ENCODE measurements around the gene NDUFA3.
A peak's percentile ranks its signal among the peaks of the same experiment; 100 is the strongest.

GRCh38 chr19:54121259-54121658 is 18.6 kb downstream of the NDUFA3 start:
- TF ChIP-seq, protein P1, sequence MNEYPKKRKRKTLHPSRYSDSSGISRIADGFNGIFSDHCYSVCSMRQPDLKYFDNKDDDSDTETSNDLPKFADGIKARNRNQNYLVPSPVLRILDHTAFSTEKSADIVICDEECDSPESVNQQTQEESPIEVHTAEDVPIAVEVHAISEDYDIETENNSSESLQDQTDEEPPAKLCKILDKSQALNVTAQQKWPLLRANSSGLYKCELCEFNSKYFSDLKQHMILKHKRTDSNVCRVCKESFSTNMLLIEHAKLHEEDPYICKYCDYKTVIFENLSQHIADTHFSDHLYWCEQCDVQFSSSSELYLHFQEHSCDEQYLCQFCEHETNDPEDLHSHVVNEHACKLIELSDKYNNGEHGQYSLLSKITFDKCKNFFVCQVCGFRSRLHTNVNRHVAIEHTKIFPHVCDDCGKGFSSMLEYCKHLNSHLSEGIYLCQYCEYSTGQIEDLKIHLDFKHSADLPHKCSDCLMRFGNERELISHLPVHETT (CRISPR knock-in tag; conservative IDR thresholded peaks at IDR 0.05) = no peak
- TF ChIP-seq MAFK (conservative IDR thresholded peaks at IDR 0.05 in 1 of 2, IDR thresholded peaks at IDR 0.05 in 1 of 2; ENCODE audit: low read length in 2 of 2) = peak; percentile 90 to 93
- no peak for TF ChIP-seq CTCF (CRISPR knock-in tag; IDR thresholded peaks at IDR 0.05)
- TF ChIP-seq RXRA (CRISPR knock-in tag; IDR thresholded peaks at IDR 0.05) = no peak
- TF ChIP-seq MXD4 (CRISPR knock-in tag; IDR thresholded peaks at IDR 0.05) = no peak
- no peak for TF ChIP-seq NPAS2 (CRISPR knock-in tag; IDR thresholded peaks at IDR 0.05; ENCODE audit: borderline replicate concordance)
- TF ChIP-seq EZH2 (conservative IDR thresholded peaks at IDR 0.05; ENCODE audit: low read depth, low read length) = no peak
- no peak for TF ChIP-seq ZNF12 (CRISPR knock-in tag; IDR thresholded peaks at IDR 0.05)
- no peak for TF ChIP-seq ZNF281 (CRISPR knock-in tag; IDR thresholded peaks at IDR 0.05; ENCODE audit: borderline replicate concordance)
- no peak for TF ChIP-seq CREB1 (IDR thresholded peaks at IDR 0.05)
- TF ChIP-seq CREB1 (CRISPR knock-in tag; IDR thresholded peaks at IDR 0.05) = no peak
- no peak for TF ChIP-seq HES4 (CRISPR knock-in tag; IDR thresholded peaks at IDR 0.05; ENCODE audit: borderline replicate concordance)
- no peak for TF ChIP-seq ATF1 (CRISPR knock-in tag; IDR thresholded peaks at IDR 0.05)
